HepG2 (cell line): ENCODE measurements around the gene F8. TPM values are rescaled to one million over a fixed set of nuclear protein-coding genes. Genes with fewer than 3 reads are reported as not detected.

Experiments used
- HCFC1 ChIP-seq: fragments of 150-350 bp; IDR thresholded peaks from 2 replicates; pipeline ENCODE4 v1.6.1; 2014; ENCODE audit warnings: low read depth, low read length
- HDAC1 ChIP-seq: sonication (generic); formaldehyde crosslinking; IDR thresholded peaks from 2 replicates; pipeline ENCODE4 v1.5.1; 2020; ENCODE audit warnings: mild to moderate bottlenecking, missing genetic modification reagents
- NCOA5 ChIP-seq: sonication (generic); formaldehyde crosslinking; IDR thresholded peaks from 2 replicates; pipeline ENCODE4 v1.4.0; 2020; ENCODE audit warnings: missing genetic modification reagents
- NR2F6 ChIP-seq, 2 experiments: IDR thresholded peaks; 2 replicates each; pipeline ENCODE4 v1.6.1; 2016; ENCODE audit warnings: antibody characterized with exemption in 1 of 2, mild to moderate bottlenecking in 1 of 2
- SKI ChIP-seq: fragments of 450-650 bp; IDR thresholded peaks from one replicate; pipeline ENCODE4 v1.6.1; 2018; ENCODE audit warnings: mild to moderate bottlenecking; ENCODE audit not compliant: partially characterized antibody
- TP53 ChIP-seq: sonication (generic); formaldehyde crosslinking; conservative IDR thresholded peaks from 2 replicates; pipeline ENCODE4 v1.4.0; 2020; ENCODE audit warnings: missing genetic modification reagents
- TRIM24 ChIP-seq: sonication (generic); formaldehyde crosslinking; IDR thresholded peaks from 2 replicates; pipeline ENCODE4 v1.8.0; 2022; ENCODE audit warnings: mild to moderate bottlenecking, missing genetic modification reagents
- ZBTB33 ChIP-seq: sonication (generic); formaldehyde crosslinking; IDR thresholded peaks from 2 replicates; pipeline ENCODE4 v1.4.0; 2020; ENCODE audit warnings: missing genetic modification reagents
- ZFP91 ChIP-seq: sonication (generic); formaldehyde crosslinking; IDR thresholded peaks from 2 replicates; pipeline ENCODE4 v1.9.0; 2022; ENCODE audit warnings: missing genetic modification reagents, mild to moderate bottlenecking, borderline replicate concordance
- ZFX ChIP-seq: sonication (generic); formaldehyde crosslinking; IDR thresholded peaks from 2 replicates; pipeline ENCODE4 v1.4.0; 2020; ENCODE audit warnings: mild to moderate bottlenecking, low read depth, missing genetic modification reagents, moderate library complexity
- ZNF335 ChIP-seq: sonication (generic); formaldehyde crosslinking; IDR thresholded peaks from 2 replicates; pipeline ENCODE4 v1.4.0; 2020; ENCODE audit warnings: missing genetic modification reagents
- ZNF460 ChIP-seq: sonication (generic); formaldehyde crosslinking; IDR thresholded peaks from 2 replicates; pipeline ENCODE4 v1.5.1; 2020; ENCODE audit warnings: missing genetic modification reagents, mild to moderate bottlenecking, borderline replicate concordance
- ZNF619 ChIP-seq: sonication (generic); formaldehyde crosslinking; IDR thresholded peaks from 2 replicates; pipeline ENCODE4 v1.4.0; 2020; ENCODE audit warnings: mild to moderate bottlenecking, missing genetic modification reagents
- ZNF768 ChIP-seq: sonication (generic); formaldehyde crosslinking; IDR thresholded peaks from 2 replicates; pipeline ENCODE4 v1.4.0; 2020; ENCODE audit warnings: missing genetic modification reagents
- polyA plus RNA-seq, 8 experiments: library from polyadenylated mRNA; depleted of rRNA in 3 of 8; stranded (reverse) in 7 of 8; unstranded in 1 of 8; fragments of >200 nt; fragmentation: Illumina TruSeq in 4 of 8; extraction: Trizol in 4 of 8; gene quantifications; 2 replicates each; pipeline versions ENCODE4 v1.2.1 to v1.2.3, GENCODE V29; 2011 to 2016; ENCODE audit warnings: low read depth in 4 of 8, missing spikeins in 1 of 8, mixed read lengths in 1 of 8; ENCODE audit not compliant: insufficient read depth in 1 of 8
- total RNA-seq, 5 experiments: library from RNA; depleted of rRNA; stranded (reverse); fragments of >200 nt; fragmentation: Illumina TruSeq; extraction: Trizol; gene quantifications; 2 replicates each; pipeline ENCODE4 v1.2.3, GENCODE V29; 2016; ENCODE audit warnings: low read depth in 1 of 5
- TF ChIP-seq, protein P1 (sequence below): sonication (generic); formaldehyde crosslinking; IDR thresholded peaks from 2 replicates; pipeline ENCODE4 v1.5.0; 2020; ENCODE audit warnings: missing genetic modification reagents
- TF ChIP-seq, protein P2 (sequence below): sonication (generic); formaldehyde crosslinking; IDR thresholded peaks from 2 replicates; pipeline ENCODE4 v1.4.0; 2020; ENCODE audit warnings: missing genetic modification reagents
- TF ChIP-seq, protein P3 (sequence below): sonication (generic); formaldehyde crosslinking; IDR thresholded peaks from 2 replicates; pipeline ENCODE4 v1.5.1; 2020; ENCODE audit warnings: mild to moderate bottlenecking, missing genetic modification reagents, borderline replicate concordance

F8 gene
- total and polyA plus RNA-seq, 2 of the 13 experiments (the other 11 are each of a cell fraction or from before 2014, with no cell fraction given) = 0.29 to 0.61 TPM

DNA sequence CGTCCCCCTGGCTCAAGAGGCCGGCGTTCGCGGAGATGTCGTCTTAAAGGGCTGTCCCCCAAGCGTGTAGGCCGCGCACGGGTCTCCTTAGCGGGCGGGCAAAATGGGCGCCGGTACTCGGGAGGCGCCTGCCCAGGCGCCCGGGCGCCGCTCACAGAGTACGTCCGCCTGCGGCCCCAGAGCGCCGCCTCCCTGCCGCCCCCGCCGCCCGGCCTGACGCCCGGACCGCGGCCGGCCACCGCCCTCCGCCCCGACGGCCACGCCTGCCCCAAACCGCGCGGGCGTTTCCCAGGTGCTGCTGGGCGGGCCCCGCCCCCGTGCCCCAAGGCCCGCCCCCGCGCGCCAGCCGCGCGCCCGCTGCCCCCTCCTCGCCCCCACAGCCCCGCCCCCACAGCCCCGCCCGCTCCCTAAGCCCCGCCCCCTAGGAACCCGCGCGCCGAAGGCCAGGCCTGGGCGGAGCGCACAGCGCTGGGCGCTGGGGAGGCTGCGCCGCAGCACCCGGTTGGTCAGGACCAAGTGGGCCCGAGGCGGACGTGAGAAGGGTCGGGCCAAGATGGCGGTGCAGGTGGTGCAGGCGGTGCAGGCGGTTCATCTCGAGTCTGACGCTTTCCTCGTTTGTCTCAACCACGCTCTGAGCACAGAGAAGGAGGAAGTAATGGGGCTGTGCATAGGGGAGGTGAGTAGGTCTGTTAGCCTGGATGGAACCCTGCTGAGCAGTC lies 48.6 kb upstream of the F8 start, which contains the start of the genes BRCC3, CMC4 and MTCP1 (continued):
- TF ChIP-seq ZNF768 (CRISPR knock-in tag) (no peak; the same call in 1 of the 2 replicates), NR2F6 (IDR thresholded peaks at IDR 0.05) (no peak), NR2F6 (CRISPR knock-in tag; IDR thresholded peaks at IDR 0.05) (no peak), ZNF460 (CRISPR knock-in tag) (no peak), HCFC1 (no peak), NCOA5 (no peak), SKI (no peak), TRIM24 (CRISPR knock-in tag) (no peak), ZNF619 (CRISPR knock-in tag) (no peak), TP53 (CRISPR knock-in tag) (no peak), HDAC1 (peak; percentile 37; the same call in 1 of the 2 replicates), ZNF335 (CRISPR knock-in tag) (no peak), ZFP91 (0 out of 2 replicates have a peak, but pooled peaks have one; percentile 54), ZFX (CRISPR knock-in tag) (peak; percentile 79), ZBTB33 (CRISPR knock-in tag) (no peak)
- TF ChIP-seq, protein P1, sequence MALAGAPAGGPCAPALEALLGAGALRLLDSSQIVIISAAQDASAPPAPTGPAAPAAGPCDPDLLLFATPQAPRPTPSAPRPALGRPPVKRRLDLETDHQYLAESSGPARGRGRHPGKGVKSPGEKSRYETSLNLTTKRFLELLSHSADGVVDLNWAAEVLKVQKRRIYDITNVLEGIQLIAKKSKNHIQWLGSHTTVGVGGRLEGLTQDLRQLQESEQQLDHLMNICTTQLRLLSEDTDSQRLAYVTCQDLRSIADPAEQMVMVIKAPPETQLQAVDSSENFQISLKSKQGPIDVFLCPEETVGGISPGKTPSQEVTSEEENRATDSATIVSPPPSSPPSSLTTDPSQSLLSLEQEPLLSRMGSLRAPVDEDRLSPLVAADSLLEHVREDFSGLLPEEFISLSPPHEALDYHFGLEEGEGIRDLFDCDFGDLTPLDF = no peak
- TF ChIP-seq, protein P2, sequence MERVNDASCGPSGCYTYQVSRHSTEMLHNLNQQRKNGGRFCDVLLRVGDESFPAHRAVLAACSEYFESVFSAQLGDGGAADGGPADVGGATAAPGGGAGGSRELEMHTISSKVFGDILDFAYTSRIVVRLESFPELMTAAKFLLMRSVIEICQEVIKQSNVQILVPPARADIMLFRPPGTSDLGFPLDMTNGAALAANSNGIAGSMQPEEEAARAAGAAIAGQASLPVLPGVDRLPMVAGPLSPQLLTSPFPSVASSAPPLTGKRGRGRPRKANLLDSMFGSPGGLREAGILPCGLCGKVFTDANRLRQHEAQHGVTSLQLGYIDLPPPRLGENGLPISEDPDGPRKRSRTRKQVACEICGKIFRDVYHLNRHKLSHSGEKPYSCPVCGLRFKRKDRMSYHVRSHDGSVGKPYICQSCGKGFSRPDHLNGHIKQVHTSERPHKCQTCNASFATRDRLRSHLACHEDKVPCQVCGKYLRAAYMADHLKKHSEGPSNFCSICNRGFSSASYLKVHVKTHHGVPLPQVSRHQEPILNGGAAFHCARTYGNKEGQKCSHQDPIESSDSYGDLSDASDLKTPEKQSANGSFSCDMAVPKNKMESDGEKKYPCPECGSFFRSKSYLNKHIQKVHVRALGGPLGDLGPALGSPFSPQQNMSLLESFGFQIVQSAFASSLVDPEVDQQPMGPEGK (CRISPR knock-in tag) = 0 out of 2 replicates have a peak, but pooled peaks have one; percentile 27
- TF ChIP-seq, protein P3, sequence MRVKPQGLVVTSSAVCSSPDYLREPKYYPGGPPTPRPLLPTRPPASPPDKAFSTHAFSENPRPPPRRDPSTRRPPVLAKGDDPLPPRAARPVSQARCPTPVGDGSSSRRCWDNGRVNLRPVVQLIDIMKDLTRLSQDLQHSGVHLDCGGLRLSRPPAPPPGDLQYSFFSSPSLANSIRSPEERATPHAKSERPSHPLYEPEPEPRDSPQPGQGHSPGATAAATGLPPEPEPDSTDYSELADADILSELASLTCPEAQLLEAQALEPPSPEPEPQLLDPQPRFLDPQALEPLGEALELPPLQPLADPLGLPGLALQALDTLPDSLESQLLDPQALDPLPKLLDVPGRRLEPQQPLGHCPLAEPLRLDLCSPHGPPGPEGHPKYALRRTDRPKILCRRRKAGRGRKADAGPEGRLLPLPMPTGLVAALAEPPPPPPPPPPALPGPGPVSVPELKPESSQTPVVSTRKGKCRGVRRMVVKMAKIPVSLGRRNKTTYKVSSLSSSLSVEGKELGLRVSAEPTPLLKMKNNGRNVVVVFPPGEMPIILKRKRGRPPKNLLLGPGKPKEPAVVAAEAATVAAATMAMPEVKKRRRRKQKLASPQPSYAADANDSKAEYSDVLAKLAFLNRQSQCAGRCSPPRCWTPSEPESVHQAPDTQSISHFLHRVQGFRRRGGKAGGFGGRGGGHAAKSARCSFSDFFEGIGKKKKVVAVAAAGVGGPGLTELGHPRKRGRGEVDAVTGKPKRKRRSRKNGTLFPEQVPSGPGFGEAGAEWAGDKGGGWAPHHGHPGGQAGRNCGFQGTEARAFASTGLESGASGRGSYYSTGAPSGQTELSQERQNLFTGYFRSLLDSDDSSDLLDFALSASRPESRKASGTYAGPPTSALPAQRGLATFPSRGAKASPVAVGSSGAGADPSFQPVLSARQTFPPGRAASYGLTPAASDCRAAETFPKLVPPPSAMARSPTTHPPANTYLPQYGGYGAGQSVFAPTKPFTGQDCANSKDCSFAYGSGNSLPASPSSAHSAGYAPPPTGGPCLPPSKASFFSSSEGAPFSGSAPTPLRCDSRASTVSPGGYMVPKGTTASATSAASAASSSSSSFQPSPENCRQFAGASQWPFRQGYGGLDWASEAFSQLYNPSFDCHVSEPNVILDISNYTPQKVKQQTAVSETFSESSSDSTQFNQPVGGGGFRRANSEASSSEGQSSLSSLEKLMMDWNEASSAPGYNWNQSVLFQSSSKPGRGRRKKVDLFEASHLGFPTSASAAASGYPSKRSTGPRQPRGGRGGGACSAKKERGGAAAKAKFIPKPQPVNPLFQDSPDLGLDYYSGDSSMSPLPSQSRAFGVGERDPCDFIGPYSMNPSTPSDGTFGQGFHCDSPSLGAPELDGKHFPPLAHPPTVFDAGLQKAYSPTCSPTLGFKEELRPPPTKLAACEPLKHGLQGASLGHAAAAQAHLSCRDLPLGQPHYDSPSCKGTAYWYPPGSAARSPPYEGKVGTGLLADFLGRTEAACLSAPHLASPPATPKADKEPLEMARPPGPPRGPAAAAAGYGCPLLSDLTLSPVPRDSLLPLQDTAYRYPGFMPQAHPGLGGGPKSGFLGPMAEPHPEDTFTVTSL = no peak
